ENCODE measurements around the gene SH3YL1.

SH3YL1 gene

GRCh38 chr2:203401-203800, 60.4 kb downstream of the SH3YL1 start:
- Histone ChIP-seq H3K4me1 (ENCODE audit: control insufficient read depth, insufficient read depth, low read length, poor library complexity, severe bottlenecking) (no peaks in the 10 kb centered on the region), H3K27me3 (replicated peaks; ENCODE audit: control insufficient read depth, insufficient read depth, low read length, poor library complexity, severe bottlenecking) (no peaks in the 10 kb centered on the region), H3K4me3 (ENCODE audit: insufficient read depth, low read depth, low read length, poor library complexity, severe bottlenecking) (no peak overlapping the region), H3K36me3 (ENCODE audit: control insufficient read depth, insufficient read depth, low read length) (no peaks in the 10 kb centered on the region), H3K9me3 (ENCODE audit: control insufficient read depth, low read length) (no peaks in the 10 kb centered on the region), H3K27ac (ENCODE audit: insufficient read depth, low read length, poor library complexity, severe bottlenecking) (no peak overlapping the region)
- no peak for DNase-seq

GRCh38 chr2:202945-203344, 60.9 kb downstream of the SH3YL1 start:
- H3K36me3 ChIP-seq (ENCODE audit: control insufficient read depth, insufficient read depth, low read length) = no peaks in the 10 kb centered on the region
- no peaks in the 10 kb centered on the region for H3K9me3 ChIP-seq (ENCODE audit: control insufficient read depth, low read length)
- no peaks in the 10 kb centered on the region for H3K27me3 ChIP-seq (replicated peaks; ENCODE audit: control insufficient read depth, insufficient read depth, low read length, poor library complexity, severe bottlenecking)
- no peak overlapping the region for H3K27ac ChIP-seq (ENCODE audit: insufficient read depth, low read length, poor library complexity, severe bottlenecking)
- H3K4me1 ChIP-seq (ENCODE audit: control insufficient read depth, insufficient read depth, low read length, poor library complexity, severe bottlenecking) = no peaks in the 10 kb centered on the region
- DNase-seq = no peak
- H3K4me3 ChIP-seq (ENCODE audit: insufficient read depth, low read depth, low read length, poor library complexity, severe bottlenecking) = no peak overlapping the region

GRCh38 chr2:201648-202433, 62.0 kb downstream of the SH3YL1 start:
- Histone ChIP-seq H3K27ac (ENCODE audit: insufficient read depth, low read length, poor library complexity, severe bottlenecking) (no peak overlapping the region), H3K4me1 (ENCODE audit: control insufficient read depth, insufficient read depth, low read length, poor library complexity, severe bottlenecking) (no peaks in the 10 kb centered on the region), H3K27me3 (replicated peaks; ENCODE audit: control insufficient read depth, insufficient read depth, low read length, poor library complexity, severe bottlenecking) (no peaks in the 10 kb centered on the region), H3K36me3 (ENCODE audit: control insufficient read depth, insufficient read depth, low read length) (no peaks in the 10 kb centered on the region), H3K4me3 (ENCODE audit: insufficient read depth, low read depth, low read length, poor library complexity, severe bottlenecking) (no peak overlapping the region), H3K9me3 (ENCODE audit: control insufficient read depth, low read length) (no peaks in the 10 kb centered on the region)
- DNase-seq = no peak

GRCh38 chr2:199041-199966, 64.5 kb downstream of the SH3YL1 start:
- Histone ChIP-seq H3K27me3 (replicated peaks; ENCODE audit: control insufficient read depth, insufficient read depth, low read length, poor library complexity, severe bottlenecking) (no peaks in the 10 kb centered on the region), H3K36me3 (ENCODE audit: control insufficient read depth, insufficient read depth, low read length) (no peaks in the 10 kb centered on the region), H3K9me3 (ENCODE audit: control insufficient read depth, low read length) (no peaks in the 10 kb centered on the region), H3K27ac (ENCODE audit: insufficient read depth, low read length, poor library complexity, severe bottlenecking) (no peak overlapping the region), H3K4me3 (ENCODE audit: insufficient read depth, low read depth, low read length, poor library complexity, severe bottlenecking) (no peak overlapping the region), H3K4me1 (ENCODE audit: control insufficient read depth, insufficient read depth, low read length, poor library complexity, severe bottlenecking) (no peaks in the 10 kb centered on the region)
- DNase-seq = no peak

- no peak for DNase-seq
- Histone ChIP-seq H3K9me3 (ENCODE audit: control insufficient read depth, low read length) (no peaks in the 10 kb centered on the region), H3K36me3 (ENCODE audit: control insufficient read depth, insufficient read depth, low read length) (no peaks in the 10 kb centered on the region), H3K27me3 (replicated peaks; ENCODE audit: control insufficient read depth, insufficient read depth, low read length, poor library complexity, severe bottlenecking) (no peaks in the 10 kb centered on the region), H3K27ac (ENCODE audit: insufficient read depth, low read length, poor library complexity, severe bottlenecking) (no peak overlapping the region), H3K4me3 (ENCODE audit: insufficient read depth, low read depth, low read length, poor library complexity, severe bottlenecking) (no peak overlapping the region), H3K4me1 (ENCODE audit: control insufficient read depth, insufficient read depth, low read length, poor library complexity, severe bottlenecking) (no peaks in the 10 kb centered on the region)
Measured at GRCh38 chr2:196406-196805, 67.4 kb downstream of the SH3YL1 start.

- Histone ChIP-seq H3K27me3 (replicated peaks; ENCODE audit: control insufficient read depth, insufficient read depth, low read length, poor library complexity, severe bottlenecking) (no peaks in the 10 kb centered on the region), H3K27ac (ENCODE audit: insufficient read depth, low read length, poor library complexity, severe bottlenecking) (no peak overlapping the region), H3K4me3 (ENCODE audit: insufficient read depth, low read depth, low read length, poor library complexity, severe bottlenecking) (no peak overlapping the region), H3K9me3 (ENCODE audit: control insufficient read depth, low read length) (no peaks in the 10 kb centered on the region), H3K4me1 (ENCODE audit: control insufficient read depth, insufficient read depth, low read length, poor library complexity, severe bottlenecking) (no peaks in the 10 kb centered on the region), H3K36me3 (ENCODE audit: control insufficient read depth, insufficient read depth, low read length) (no peaks in the 10 kb centered on the region)
- DNase-seq = no peak
Measured at GRCh38 chr2:195932-196331, 67.9 kb downstream of the SH3YL1 start.

- DNase-seq = peak in 1 of 3 donors; percentile 25
- Histone ChIP-seq H3K36me3 (ENCODE audit: control insufficient read depth, insufficient read depth, low read length) (no peaks in the 10 kb centered on the region), H3K9me3 (ENCODE audit: control insufficient read depth, low read length) (no peaks in the 10 kb centered on the region), H3K4me1 (ENCODE audit: control insufficient read depth, insufficient read depth, low read length, poor library complexity, severe bottlenecking) (no peaks in the 10 kb centered on the region), H3K27me3 (replicated peaks; ENCODE audit: control insufficient read depth, insufficient read depth, low read length, poor library complexity, severe bottlenecking) (no peaks in the 10 kb centered on the region), H3K27ac (ENCODE audit: insufficient read depth, low read length, poor library complexity, severe bottlenecking) (no peak overlapping the region), H3K4me3 (ENCODE audit: insufficient read depth, low read depth, low read length, poor library complexity, severe bottlenecking) (no peak overlapping the region)
Measured at GRCh38 chr2:193141-193671, 70.6 kb downstream of the SH3YL1 start.

GRCh38 chr2:191311-192190, 72.3 kb downstream of the SH3YL1 start:
- no peaks in the 10 kb centered on the region for H3K9me3 ChIP-seq (ENCODE audit: control insufficient read depth, low read length)
- H3K27ac ChIP-seq (ENCODE audit: insufficient read depth, low read length, poor library complexity, severe bottlenecking) = no peak overlapping the region
- no peaks in the 10 kb centered on the region for H3K36me3 ChIP-seq (ENCODE audit: control insufficient read depth, insufficient read depth, low read length)
- H3K4me3 ChIP-seq (ENCODE audit: insufficient read depth, low read depth, low read length, poor library complexity, severe bottlenecking) = no peak overlapping the region
- H3K27me3 ChIP-seq (replicated peaks; ENCODE audit: control insufficient read depth, insufficient read depth, low read length, poor library complexity, severe bottlenecking) = no peaks in the 10 kb centered on the region
- no peak for DNase-seq
- no peaks in the 10 kb centered on the region for H3K4me1 ChIP-seq (ENCODE audit: control insufficient read depth, insufficient read depth, low read length, poor library complexity, severe bottlenecking)

GRCh38 chr2:187825-188224, 76.0 kb downstream of the SH3YL1 start:
- Histone ChIP-seq H3K36me3 (ENCODE audit: control insufficient read depth, insufficient read depth, low read length) (no peaks in the 10 kb centered on the region), H3K27ac (ENCODE audit: insufficient read depth, low read length, poor library complexity, severe bottlenecking) (no peak overlapping the region), H3K4me3 (ENCODE audit: insufficient read depth, low read depth, low read length, poor library complexity, severe bottlenecking) (no peak overlapping the region), H3K4me1 (ENCODE audit: control insufficient read depth, insufficient read depth, low read length, poor library complexity, severe bottlenecking) (no peaks in the 10 kb centered on the region), H3K27me3 (replicated peaks; ENCODE audit: control insufficient read depth, insufficient read depth, low read length, poor library complexity, severe bottlenecking) (no peaks in the 10 kb centered on the region), H3K9me3 (ENCODE audit: control insufficient read depth, low read length) (no peaks in the 10 kb centered on the region)
- no peak for DNase-seq

All from effector memory CD4-positive, alpha-beta T cell (primary cell).